Activated CD4-positive, alpha-beta memory T cell treated with anti-CD3 and anti-CD28 coated beads for 36 hours (primary cell): ENCODE data around the gene BRD3OS. TPM values are rescaled to one million over a fixed set of nuclear protein-coding genes. Genes with fewer than 3 reads are reported as not detected.

Source experiments
- CTCF ChIA-PET: fragments of 350-600 bp; sonication (Branson Sonifier 250); formaldehyde crosslinking; loops from one replicate; lab custom pipeline; 2021; ENCODE audit warnings: antibody characterized with exemption, inconsistent platforms; lab: Charles Lee
- POLR2A ChIA-PET: fragments of 350-600 bp; sonication (Branson Sonifier 250); formaldehyde crosslinking; loops from one replicate; lab custom pipeline; 2021; ENCODE audit warnings: antibody characterized with exemption; lab: Charles Lee
- DNase-seq: peaks from one replicate; pipeline ENCODE4 v3.0.0-alpha.2; 2020
- H3K27ac Mint-ChIP-seq: one replicate; pipeline ENCODE4 v1.8.0; 2021; ENCODE audit warnings: mixed read lengths
- H3K27me3 Mint-ChIP-seq: one replicate; pipeline ENCODE4 v1.8.0; 2021; ENCODE audit warnings: mixed read lengths
- H3K36me3 Mint-ChIP-seq: one replicate; pipeline ENCODE4 v1.8.0; 2021; ENCODE audit warnings: mixed read lengths
- H3K4me1 Mint-ChIP-seq: one replicate; pipeline ENCODE4 v1.8.0; 2021; ENCODE audit warnings: low read depth, mixed read lengths
- H3K4me3 Mint-ChIP-seq: one replicate; pipeline ENCODE4 v1.8.0; 2021; ENCODE audit warnings: mild to moderate bottlenecking, mixed read lengths
- H3K9me3 Mint-ChIP-seq: one replicate; pipeline ENCODE4 v1.8.0; 2021; ENCODE audit warnings: mixed read lengths
- intact Hi-C: fragments of 100-400 bp; cut with micrococcal nuclease; formaldehyde crosslinking; loops from one replicate; pipeline ENCODE4 v1.15.1; 2023
- total RNA-seq, 2 experiments: library from RNA; stranded (reverse); gene quantifications; one replicate each; pipeline ENCODE4 v1.2.3, GENCODE V29; 2021

The BRD3OS gene
- total RNA-seq, 2 experiments from 2014 or later, result 12.6 to 13.2 TPM

DNA sequence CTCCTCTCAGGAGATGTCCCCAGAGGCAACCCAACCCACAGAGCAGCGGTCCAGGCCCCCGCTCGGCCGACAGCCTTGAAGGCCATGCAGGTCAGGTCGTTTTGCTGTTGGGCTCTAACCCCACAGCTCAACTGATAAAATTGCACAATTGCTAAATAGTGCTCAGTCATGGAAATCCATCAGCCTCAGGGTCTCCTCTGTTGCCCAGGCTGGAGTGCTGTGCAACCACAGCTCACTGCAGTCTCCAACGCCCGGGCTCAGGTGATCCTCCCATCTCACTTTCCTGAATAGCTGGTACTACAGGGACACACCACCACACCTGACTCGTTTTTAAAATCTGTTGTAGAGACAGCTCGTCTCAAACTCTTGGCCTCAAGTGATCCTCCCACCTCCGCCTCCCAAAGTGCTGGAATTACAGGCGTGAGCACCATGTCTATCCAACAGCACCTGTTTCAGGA lies 18.3 kb downstream of the BRD3OS start:
- peaks cover 8% of the 10 kb centered on the region for H3K9me3 Mint-ChIP-seq
- H3K36me3 Mint-ChIP-seq, result peaks cover 35% of the 10 kb centered on the region
- H3K4me1 Mint-ChIP-seq, result no peaks in the 10 kb centered on the region
- ChIA-PET POLR2A (no interaction called here), CTCF (no interaction called here)
- intact Hi-C loops, result no loop called here
- no peaks in the 10 kb centered on the region for H3K27me3 Mint-ChIP-seq
- H3K27ac Mint-ChIP-seq, result no peak overlapping the region
- no peak overlapping the region for H3K4me3 Mint-ChIP-seq
- DNase-seq, result no peak

DNA sequence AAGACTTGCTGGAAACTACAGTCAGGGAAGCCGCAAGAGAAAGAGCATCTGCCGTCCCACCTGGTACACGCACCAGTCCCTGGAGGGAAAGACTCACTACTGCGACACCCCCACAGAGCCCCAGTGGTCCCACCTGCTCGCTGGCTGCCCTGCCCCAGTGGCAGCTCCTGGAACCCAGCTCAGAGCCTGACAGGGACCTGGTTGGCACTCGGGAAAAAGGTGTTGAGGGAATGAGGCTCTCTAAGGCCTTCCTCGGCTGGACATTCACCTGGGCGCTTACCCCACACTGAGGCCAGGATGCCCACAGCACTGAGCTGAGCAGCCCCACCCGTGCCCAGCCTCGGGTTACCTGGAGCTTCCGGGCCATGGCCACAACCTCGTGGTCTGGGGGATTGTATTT lies 19.7 kb downstream of the BRD3OS start:
- H3K9me3 Mint-ChIP-seq, result no peaks in the 10 kb centered on the region
- H3K27ac Mint-ChIP-seq, result no peak overlapping the region
- H3K36me3 Mint-ChIP-seq, result peaks cover 24% of the 10 kb centered on the region
- ChIA-PET POLR2A (no interaction called here), CTCF (no interaction called here)
- intact Hi-C loops, result no loop called here
- no peaks in the 10 kb centered on the region for H3K4me1 Mint-ChIP-seq
- no peaks in the 10 kb centered on the region for H3K27me3 Mint-ChIP-seq
- no peak for DNase-seq
- H3K4me3 Mint-ChIP-seq, result no peak overlapping the region

DNA sequence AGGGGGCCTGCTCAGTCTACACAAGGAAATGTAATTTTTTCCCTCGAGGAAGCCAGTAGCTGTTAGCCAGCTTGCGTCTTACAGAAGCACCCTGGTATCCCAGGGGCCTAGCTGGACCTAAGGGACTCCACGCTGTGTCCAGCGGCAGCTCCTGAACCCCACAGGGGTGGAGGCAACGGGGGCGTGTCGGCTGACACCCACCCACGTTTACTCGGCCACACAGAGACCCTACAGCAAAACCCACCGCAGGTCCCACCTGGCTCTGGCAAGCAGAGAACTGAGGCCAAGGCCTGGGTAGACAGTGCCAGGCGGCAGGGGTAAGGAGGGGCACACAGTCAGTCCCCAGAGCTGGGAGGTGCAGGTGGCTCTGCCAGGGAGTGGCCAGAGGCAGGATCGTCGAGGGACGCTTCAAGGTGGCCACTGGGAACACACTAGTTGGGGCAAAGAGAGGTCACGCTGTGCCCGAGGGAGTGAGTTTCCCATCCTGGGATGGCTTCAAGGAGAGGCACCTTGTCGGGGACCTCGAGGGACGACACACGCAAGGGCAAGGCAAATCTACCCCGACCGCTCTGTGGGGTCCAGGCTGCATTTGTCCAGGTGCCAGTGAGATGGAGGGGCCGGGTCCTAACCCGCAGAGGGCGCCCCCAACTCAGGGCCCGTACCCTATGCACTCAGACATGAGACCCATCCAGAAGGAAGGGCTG lies 20.7 kb downstream of the BRD3OS start:
- ChIA-PET POLR2A (no interaction called here), CTCF (no interaction called here)
- Mint-ChIP-seq H3K4me1 (no peaks in the 10 kb centered on the region), H3K27ac (no peak overlapping the region), H3K36me3 (peaks cover 14% of the 10 kb centered on the region), H3K9me3 (no peaks in the 10 kb centered on the region), H3K27me3 (no peaks in the 10 kb centered on the region), H3K4me3 (no peak overlapping the region)
- DNase-seq, result no peak
- intact Hi-C loops, result no loop called here

DNA sequence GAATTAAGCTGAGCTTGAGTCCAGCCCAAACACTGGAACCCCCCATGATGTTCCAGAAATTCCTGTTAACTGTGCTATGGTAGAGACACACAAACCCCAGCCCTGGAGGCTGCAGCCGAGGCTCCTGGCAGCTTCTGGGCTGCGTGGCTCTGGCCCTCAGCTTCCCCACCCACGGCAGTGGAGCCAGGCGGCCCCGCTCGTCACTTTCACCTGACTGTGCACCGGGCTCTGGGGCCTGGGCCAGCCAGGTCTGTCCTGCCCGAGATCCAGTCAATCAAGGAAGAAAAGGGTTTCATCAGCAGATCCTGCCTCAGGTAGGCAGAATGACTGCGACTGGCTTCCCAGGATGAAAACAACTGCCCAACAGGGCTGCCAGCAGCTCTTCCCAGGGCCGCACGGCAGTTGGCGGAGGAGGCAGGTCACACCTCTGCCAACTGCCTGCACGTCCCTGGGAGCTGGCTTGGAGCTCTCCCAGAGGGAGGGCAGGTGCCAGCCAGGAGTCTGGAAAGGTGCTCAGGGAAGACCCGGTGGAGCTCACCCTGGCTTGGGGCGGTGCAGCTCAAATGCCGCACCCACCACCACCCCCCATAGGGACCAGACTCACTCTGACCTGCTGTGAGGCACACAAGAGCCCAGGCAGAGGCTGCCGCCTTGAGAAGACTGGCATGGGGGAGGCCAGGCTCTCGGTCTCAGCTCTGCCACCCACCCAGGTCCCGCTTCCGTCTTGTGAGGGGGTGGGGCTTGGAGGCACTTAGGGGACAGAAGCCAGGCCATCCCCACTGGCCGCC lies 21.8 kb downstream of the BRD3OS start:
- no peak overlapping the region for H3K4me3 Mint-ChIP-seq
- H3K4me1 Mint-ChIP-seq, result no peaks in the 10 kb centered on the region
- CTCF ChIA-PET, result interaction anchor here (0.6 kb wide), 1 partner anchor 249 kb away, joined by 3 read pairs; no protein-coding TSS in a partner anchor
- no peak for DNase-seq
- POLR2A ChIA-PET, result no interaction called here
- no peaks in the 10 kb centered on the region for H3K9me3 Mint-ChIP-seq
- H3K36me3 Mint-ChIP-seq, result peaks cover 15% of the 10 kb centered on the region
- intact Hi-C loops, result no loop called here
- no peak overlapping the region for H3K27ac Mint-ChIP-seq
- no peaks in the 10 kb centered on the region for H3K27me3 Mint-ChIP-seq

DNA sequence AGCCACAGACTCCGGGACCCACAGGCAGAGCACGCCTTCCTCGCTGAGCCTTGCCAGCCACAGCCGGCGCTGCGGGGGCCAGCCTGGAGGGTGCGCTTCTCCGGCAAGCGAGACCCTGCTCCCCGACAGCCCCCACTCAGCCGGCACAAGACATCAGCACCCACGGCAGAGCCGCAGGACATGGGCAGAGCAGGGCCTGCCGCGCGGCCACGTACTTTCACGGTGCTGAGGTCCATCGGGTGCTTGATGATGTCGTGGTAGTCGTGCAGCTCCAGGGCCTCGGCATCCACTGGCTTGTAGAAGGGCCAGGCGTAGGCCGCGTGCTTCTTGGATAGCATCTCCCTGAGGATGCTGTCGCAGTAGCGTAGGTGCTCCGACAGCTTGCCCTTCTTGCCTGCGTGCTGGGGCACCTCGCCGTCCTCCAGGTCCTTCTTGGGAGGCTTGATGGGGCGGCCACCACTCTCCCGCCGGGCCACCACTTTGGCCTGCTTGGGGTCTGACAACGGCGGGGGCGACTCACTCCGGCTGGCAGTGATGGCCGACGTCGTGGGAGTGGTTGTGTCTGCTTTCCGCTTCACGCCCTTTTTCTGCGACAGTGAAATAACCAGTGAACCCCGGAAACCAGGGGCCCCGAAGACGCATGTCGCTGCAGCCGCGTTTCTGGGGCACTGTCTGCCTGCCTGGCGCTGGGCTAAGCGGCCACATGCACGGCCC lies 22.7 kb downstream of the BRD3OS start:
- Mint-ChIP-seq H3K36me3 (peaks cover 15% of the 10 kb centered on the region), H3K4me1 (no peaks in the 10 kb centered on the region), H3K27ac (no peak overlapping the region), H3K9me3 (no peaks in the 10 kb centered on the region), H3K27me3 (no peaks in the 10 kb centered on the region), H3K4me3 (no peak overlapping the region)
- intact Hi-C loops, result no loop called here
- ChIA-PET CTCF (no interaction called here), POLR2A (no interaction called here)
- DNase-seq, result no peak

DNA sequence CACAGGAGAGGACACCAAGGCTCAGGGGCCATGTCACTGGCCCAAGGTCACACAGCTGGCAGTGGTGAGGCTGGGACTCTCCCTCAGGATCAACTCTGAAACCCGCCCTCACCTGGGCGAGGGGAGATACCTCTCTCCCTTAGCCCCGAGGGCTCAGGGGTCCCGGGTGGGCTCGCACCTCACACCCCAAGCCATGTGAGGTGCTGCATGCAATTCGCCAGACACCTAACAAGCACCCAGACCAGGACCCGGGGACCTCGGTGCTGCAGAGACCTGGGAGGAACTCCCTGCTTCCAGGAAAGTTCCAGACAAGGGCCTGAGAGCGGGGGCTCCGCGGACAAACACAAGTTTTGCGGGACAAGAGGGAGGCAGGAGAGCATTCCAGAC lies 23.3 kb downstream of the BRD3OS start:
- intact Hi-C loops, result no loop called here
- peaks cover 15% of the 10 kb centered on the region for H3K36me3 Mint-ChIP-seq

DNA sequence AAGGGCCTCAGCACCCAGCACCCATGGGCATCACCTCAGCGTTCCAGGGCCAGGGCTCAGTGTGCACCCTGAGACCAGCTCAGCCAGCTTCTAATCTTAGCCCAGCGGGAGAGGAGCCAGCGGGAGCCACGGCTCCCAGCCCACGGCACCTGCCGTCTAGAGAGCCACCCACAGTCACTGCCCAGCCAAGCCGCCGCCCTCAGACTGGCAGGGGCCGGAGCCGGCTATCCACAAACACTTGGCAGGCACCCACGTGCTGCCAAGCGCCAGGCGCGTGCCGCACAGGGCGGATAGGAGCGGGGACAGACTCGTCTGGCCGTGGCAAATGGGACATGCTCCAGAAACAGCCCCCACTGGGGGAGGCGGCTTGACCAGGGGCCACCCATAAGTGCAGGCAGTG lies 24.0 kb downstream of the BRD3OS start:
- H3K4me1 Mint-ChIP-seq, result no peaks in the 10 kb centered on the region
- CTCF ChIA-PET, result no interaction called here
- no peak overlapping the region for H3K27ac Mint-ChIP-seq
- intact Hi-C loops, result no loop called here
- no peaks in the 10 kb centered on the region for H3K27me3 Mint-ChIP-seq
- no peak for DNase-seq
- H3K9me3 Mint-ChIP-seq, result no peaks in the 10 kb centered on the region
- peaks cover 10% of the 10 kb centered on the region for H3K36me3 Mint-ChIP-seq
- no peak overlapping the region for H3K4me3 Mint-ChIP-seq
- POLR2A ChIA-PET, result no interaction called here

More for the DNA sequence above, 23.3 kb downstream of the BRD3OS start:
- CTCF ChIA-PET, result no interaction called here
- H3K4me1 Mint-ChIP-seq, result no peaks in the 10 kb centered on the region
- no peaks in the 10 kb centered on the region for H3K9me3 Mint-ChIP-seq
- H3K4me3 Mint-ChIP-seq, result no peak overlapping the region
- POLR2A ChIA-PET, result no interaction called here
- no peak for DNase-seq
- H3K27me3 Mint-ChIP-seq, result no peaks in the 10 kb centered on the region
- no peak overlapping the region for H3K27ac Mint-ChIP-seq

DNA sequence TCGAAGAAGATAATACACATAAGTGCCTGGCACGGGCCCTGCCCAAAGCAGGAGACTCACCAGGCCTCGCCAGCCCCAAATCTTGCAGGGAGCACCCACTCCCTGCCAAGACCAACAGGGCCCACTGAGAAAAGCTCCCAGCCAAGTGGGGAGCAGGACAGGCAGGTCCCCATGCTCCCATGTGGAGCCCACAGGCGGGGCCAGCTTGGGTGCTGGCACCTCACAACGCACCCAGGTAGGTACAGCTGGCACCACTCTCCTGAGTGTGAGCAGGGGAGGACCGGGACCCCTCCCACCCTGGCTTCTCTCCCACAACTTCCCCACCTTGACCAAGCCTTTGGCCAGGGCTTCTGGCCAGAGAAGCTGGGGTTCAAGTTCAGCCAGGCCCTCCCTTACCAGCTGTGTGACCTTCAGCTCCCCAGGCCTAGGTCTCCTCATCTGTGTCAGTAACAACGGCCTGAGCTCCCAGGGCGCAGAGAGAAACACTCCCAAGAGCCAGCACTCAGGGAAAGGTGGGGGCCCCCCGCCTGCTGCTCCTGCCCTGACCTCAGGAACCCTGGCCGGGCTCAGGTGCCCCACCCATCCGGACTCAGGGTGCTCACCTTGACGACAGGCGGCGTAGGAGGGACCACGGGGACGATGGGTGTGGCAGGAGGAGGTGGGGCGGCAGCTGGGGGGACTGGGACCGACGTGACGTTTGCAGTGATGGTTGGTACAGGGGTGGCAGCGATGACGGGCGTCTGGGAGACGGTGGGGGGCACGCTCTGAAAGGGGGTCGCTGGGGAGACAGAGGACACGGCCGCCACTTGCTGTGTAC lies 24.7 kb downstream of the BRD3OS start:
- peaks cover 10% of the 10 kb centered on the region for H3K36me3 Mint-ChIP-seq
- ChIA-PET POLR2A (interaction anchor here (1.3 kb wide), 1 partner anchor 16 kb away, joined by 3 read pairs; no protein-coding TSS in a partner anchor), CTCF (no interaction called here)
- DNase-seq, result no peak
- intact Hi-C loops, result no loop called here
- H3K4me1 Mint-ChIP-seq, result no peaks in the 10 kb centered on the region
- no peak overlapping the region for H3K4me3 Mint-ChIP-seq
- H3K27ac Mint-ChIP-seq, result no peak overlapping the region
- H3K9me3 Mint-ChIP-seq, result no peaks in the 10 kb centered on the region
- no peaks in the 10 kb centered on the region for H3K27me3 Mint-ChIP-seq

DNA sequence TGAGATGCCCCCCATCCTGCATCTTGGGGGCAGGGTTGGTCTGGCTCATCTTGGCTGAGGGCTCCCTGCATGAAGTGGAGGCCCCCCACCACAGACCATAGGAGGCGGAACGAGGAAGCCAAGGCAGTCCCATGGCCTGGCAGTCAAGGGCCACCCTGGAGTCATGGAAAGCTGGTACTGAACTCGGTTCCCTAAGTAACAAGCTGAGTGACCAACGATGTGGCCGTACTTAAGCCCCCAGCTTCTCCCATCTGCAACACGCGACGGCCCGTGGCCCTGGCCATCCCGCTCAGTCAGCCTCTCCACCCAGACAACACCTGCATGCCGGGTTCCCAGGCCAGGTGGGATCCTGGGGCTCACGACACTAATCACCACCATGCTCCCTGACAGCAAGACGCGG lies 25.4 kb downstream of the BRD3OS start:
- peaks cover 10% of the 10 kb centered on the region for H3K36me3 Mint-ChIP-seq
- intact Hi-C loops, result no loop called here
- ChIA-PET POLR2A (interaction anchor here (1.0 to 1.3 kb wide), 2 partner anchors 10 to 15 kb away, joined by 3 read pairs; no protein-coding TSS in a partner anchor), CTCF (no interaction called here)
- H3K4me3 Mint-ChIP-seq, result no peak overlapping the region
- H3K4me1 Mint-ChIP-seq, result no peaks in the 10 kb centered on the region
- no peaks in the 10 kb centered on the region for H3K27me3 Mint-ChIP-seq
- no peaks in the 10 kb centered on the region for H3K9me3 Mint-ChIP-seq
- H3K27ac Mint-ChIP-seq, result no peak overlapping the region
- DNase-seq, result no peak

DNA sequence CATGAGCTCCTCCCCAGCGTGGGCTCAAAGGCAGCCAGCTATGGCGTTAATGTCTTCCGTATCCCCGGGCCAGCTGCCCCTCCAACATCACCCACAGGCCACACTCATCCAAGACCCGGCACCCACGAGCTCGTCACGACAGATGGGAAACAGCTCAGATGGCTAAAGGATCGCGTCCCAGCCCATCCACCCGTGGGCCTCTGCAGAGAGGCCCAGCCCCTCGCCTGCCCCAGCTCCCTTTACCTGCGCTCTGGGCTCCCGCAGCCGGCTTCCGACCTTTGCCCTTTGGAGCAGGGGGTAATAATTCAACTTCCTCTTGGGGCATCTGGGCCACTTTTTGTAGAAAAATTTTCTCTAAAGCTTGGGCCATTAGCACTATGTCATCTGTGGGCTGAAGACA lies 26.0 kb downstream of the BRD3OS start:
- no peak for DNase-seq
- CTCF ChIA-PET, result no interaction called here
- H3K27ac Mint-ChIP-seq, result no peak overlapping the region
- no peaks in the 10 kb centered on the region for H3K27me3 Mint-ChIP-seq
- no peak overlapping the region for H3K4me3 Mint-ChIP-seq
- H3K36me3 Mint-ChIP-seq, result peaks cover 10% of the 10 kb centered on the region
- intact Hi-C loops, result no loop called here
- POLR2A ChIA-PET, result interaction anchor here (1.0 to 1.3 kb wide), 2 partner anchors 11 to 14 kb away, joined by 3 read pairs; no protein-coding TSS in a partner anchor
- H3K9me3 Mint-ChIP-seq, result no peaks in the 10 kb centered on the region
- H3K4me1 Mint-ChIP-seq, result peaks cover 3% of the 10 kb centered on the region

DNA sequence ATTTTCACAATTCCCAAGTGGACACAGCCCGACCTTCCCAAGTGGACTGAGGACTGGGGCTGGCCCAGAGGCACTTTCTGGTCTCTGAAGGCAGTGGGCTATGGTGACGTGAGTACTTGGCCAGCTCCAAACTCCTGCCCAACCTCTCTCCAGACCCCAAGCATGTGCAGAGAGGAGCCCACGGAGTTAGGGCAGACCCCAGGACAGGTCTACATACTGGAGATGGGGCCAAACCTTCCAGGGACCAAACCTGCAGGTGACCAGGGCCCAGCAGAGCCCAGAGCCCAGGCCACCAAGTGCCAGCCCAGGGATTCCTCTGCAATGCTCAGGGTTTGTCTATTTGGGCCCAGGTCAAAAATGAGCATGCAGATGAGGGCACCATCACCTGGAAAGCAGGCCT lies 27.2 kb downstream of the BRD3OS start:
- no peaks in the 10 kb centered on the region for H3K9me3 Mint-ChIP-seq
- POLR2A ChIA-PET, result no interaction called here
- no peak overlapping the region for H3K4me3 Mint-ChIP-seq
- intact Hi-C loops, result no loop called here
- H3K27ac Mint-ChIP-seq, result no peak overlapping the region
- CTCF ChIA-PET, result no interaction called here
- peaks cover 10% of the 10 kb centered on the region for H3K36me3 Mint-ChIP-seq
- DNase-seq, result no peak
- H3K4me1 Mint-ChIP-seq, result peaks cover 11% of the 10 kb centered on the region
- no peaks in the 10 kb centered on the region for H3K27me3 Mint-ChIP-seq
